ENCODE measurements around the gene ALDH3B2. TPM values are rescaled to one million over a fixed set of nuclear protein-coding genes. Genes with fewer than 3 reads are reported as not detected.

The ALDH3B2 gene
- total RNA-seq, 2 experiments from 2014 or later: not detected

DNA sequence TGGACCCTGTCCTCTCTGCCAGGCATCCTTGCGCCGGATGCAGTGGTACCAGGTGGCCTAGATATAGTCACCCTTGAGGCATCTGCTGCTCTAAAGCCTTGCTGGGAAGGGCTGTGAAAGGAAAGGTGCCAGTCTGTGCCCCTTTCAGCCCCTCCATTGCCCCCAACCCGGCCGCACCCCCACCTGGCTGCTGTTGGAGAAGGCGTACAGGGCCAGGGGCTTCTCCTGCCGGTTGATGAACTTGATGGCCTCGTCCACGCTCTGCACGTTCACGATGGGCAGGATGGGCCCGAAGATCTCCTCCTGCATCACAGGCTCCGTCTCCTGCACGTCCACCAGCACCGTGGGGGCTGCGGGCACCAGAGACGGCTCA is 10.2 kb downstream of the ALDH3B2 start:
- DNase-seq: no peak
- TF ChIP-seq, protein P1, sequence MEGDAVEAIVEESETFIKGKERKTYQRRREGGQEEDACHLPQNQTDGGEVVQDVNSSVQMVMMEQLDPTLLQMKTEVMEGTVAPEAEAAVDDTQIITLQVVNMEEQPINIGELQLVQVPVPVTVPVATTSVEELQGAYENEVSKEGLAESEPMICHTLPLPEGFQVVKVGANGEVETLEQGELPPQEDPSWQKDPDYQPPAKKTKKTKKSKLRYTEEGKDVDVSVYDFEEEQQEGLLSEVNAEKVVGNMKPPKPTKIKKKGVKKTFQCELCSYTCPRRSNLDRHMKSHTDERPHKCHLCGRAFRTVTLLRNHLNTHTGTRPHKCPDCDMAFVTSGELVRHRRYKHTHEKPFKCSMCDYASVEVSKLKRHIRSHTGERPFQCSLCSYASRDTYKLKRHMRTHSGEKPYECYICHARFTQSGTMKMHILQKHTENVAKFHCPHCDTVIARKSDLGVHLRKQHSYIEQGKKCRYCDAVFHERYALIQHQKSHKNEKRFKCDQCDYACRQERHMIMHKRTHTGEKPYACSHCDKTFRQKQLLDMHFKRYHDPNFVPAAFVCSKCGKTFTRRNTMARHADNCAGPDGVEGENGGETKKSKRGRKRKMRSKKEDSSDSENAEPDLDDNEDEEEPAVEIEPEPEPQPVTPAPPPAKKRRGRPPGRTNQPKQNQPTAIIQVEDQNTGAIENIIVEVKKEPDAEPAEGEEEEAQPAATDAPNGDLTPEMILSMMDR (IDR thresholded peaks at IDR 0.05): no peak

DNA sequence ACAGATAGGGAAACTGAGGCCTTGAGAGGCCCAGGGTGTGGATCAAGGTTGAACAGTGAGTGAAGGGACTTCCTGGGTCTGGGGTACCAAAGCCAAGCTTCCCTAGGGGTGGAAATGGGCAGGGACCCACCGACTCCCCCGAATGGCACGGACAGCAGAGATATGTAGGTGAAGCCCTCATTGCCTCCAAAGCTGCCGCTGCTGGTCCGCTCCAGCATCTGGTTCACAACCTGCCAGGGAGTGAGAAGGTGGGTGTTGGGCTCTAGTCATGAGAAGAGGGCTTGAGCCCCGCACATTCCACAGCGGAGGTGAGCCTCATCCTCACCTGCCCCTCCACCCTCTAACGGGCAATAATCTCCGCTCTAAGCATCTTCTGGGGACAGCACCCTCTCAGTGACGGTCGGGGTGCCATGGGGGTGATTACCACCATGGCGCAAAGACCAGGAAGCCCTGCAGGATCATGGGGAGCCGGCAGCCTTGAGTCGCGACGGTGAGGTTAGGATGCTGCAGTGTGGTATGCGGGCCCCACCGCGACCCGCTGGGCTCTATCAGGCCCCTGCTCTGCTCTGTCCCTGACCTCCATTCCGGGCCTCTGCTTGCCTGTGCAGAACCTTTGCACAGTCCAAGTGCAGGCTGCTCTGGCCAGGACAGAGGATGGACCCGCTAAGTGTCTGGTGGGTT is 10.8 kb downstream of the ALDH3B2 start:
- no peaks in the 10 kb centered on the region for H3K27me3 ChIP-seq (ENCODE audit: control insufficient read depth in 1 of 2, insufficient read depth in 2 of 2, low read length in 2 of 2)
- Mint-ChIP-seq H3K27ac (no peak overlapping the region), H3K9me3 (no peaks in the 10 kb centered on the region), H3K4me1 (ENCODE audit: low read depth) (no peaks in the 10 kb centered on the region), H3K36me3 (ENCODE audit: low read depth) (no peaks in the 10 kb centered on the region), H3K4me3 (no peak overlapping the region), H3K27me3 (no peaks in the 10 kb centered on the region)
- ChIA-PET CTCF (no interaction called here), POLR2A (no interaction called here)
- H3K4me1 ChIP-seq (ENCODE audit: insufficient read depth, low read length): peaks cover 3% of the 10 kb centered on the region
- H3K9me3 ChIP-seq (ENCODE audit: control insufficient read depth in 1 of 2, insufficient read depth in 1 of 2, low read length in 2 of 2): no peaks in the 10 kb centered on the region
- TF ChIP-seq, protein P1 (IDR thresholded peaks at IDR 0.05): no peak
- DNase-seq (peak in 1 of 14 experiments; percentile 7), ATAC-seq (ENCODE audit: poor library complexity) (no peak)
- intact Hi-C loops (cut with DNase I, micrococcal nuclease): loop anchor here in 1 of 2 experiments (10.0 kb wide), 1 partner anchor 149 kb away; no protein-coding TSS in a partner anchor
- H3K4me3 ChIP-seq (ENCODE audit: low read length): no peak overlapping the region
- no peaks in the 10 kb centered on the region for H3K36me3 ChIP-seq (ENCODE audit: insufficient read depth, low read length)
- H3K27ac ChIP-seq (ENCODE audit: low read depth in 1 of 2, low read length in 2 of 2): no peak overlapping the region

More for the DNA sequence above, 10.2 kb downstream of the ALDH3B2 start:
- Histone ChIP-seq H3K4me3 (ENCODE audit: low read length) (no peak overlapping the region), H3K4me1 (ENCODE audit: insufficient read depth, low read length) (peaks cover 2% of the 10 kb centered on the region), H3K27me3 (ENCODE audit: control insufficient read depth in 1 of 2, insufficient read depth in 2 of 2, low read length in 2 of 2) (no peaks in the 10 kb centered on the region), H3K27ac (ENCODE audit: low read depth in 1 of 2, low read length in 2 of 2) (no peak overlapping the region), H3K36me3 (ENCODE audit: insufficient read depth, low read length) (no peaks in the 10 kb centered on the region), H3K9me3 (ENCODE audit: control insufficient read depth in 1 of 2, insufficient read depth in 1 of 2, low read length in 2 of 2) (no peaks in the 10 kb centered on the region)
- H3K27ac Mint-ChIP-seq: no peak overlapping the region
- H3K27me3 Mint-ChIP-seq: no peaks in the 10 kb centered on the region
- ATAC-seq (ENCODE audit: poor library complexity): no peak
- ChIA-PET POLR2A (no interaction called here), CTCF (no interaction called here)
- no peaks in the 10 kb centered on the region for H3K4me1 Mint-ChIP-seq (ENCODE audit: low read depth)
- H3K4me3 Mint-ChIP-seq: no peak overlapping the region
- intact Hi-C loops (cut with DNase I, micrococcal nuclease): loop anchor here in 1 of 2 experiments (10.0 kb wide), 1 partner anchor 149 kb away; no protein-coding TSS in a partner anchor
- H3K36me3 Mint-ChIP-seq (ENCODE audit: low read depth): no peaks in the 10 kb centered on the region
- no peaks in the 10 kb centered on the region for H3K9me3 Mint-ChIP-seq

DNA sequence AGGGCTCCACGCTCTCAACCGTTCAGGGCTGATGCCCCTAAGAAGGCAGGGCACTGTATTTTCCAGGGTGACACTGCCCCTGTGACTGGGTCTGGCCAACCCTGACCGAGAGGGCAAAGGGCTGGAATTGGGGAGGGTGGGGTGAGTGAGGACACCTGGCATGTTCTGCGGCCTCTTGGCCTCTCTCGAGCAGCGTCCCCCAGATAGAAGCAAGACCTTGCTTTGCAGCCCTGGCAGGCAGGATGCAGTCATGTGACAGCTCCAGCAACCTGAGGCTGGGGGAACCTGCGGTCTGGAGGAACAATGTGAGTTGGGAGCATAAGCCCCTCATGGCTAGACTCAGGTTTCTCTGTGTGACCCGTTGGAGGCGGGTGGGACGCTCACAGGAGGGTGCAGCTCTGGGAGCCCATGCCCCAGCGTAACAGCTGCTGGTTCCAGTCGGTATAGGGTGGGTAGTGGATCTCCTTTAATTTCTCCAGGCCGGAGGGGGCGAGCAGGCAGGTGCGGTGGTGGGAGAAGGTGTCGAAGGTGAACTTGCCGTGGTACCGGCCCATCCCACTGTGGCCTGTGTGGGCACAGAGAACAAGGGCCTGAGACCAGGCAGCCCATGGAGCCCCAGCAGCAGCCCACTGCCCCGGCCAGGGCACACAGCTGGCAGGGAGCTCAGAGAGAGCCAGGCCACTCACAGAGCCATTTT is 11.4 kb downstream of the ALDH3B2 start:
- no peaks in the 10 kb centered on the region for H3K9me3 ChIP-seq (ENCODE audit: control insufficient read depth in 1 of 2, insufficient read depth in 1 of 2, low read length in 2 of 2)

More for the DNA sequence above, 11.4 kb downstream of the ALDH3B2 start:
- TF ChIP-seq, protein P1 (IDR thresholded peaks at IDR 0.05): no peak
- peak in 1 of 14 experiments; percentile 8 for DNase-seq
- intact Hi-C loops (cut with DNase I, micrococcal nuclease): loop anchor here in 1 of 2 experiments (10.0 kb wide), 1 partner anchor 148 kb away; no protein-coding TSS in a partner anchor
- no peaks in the 10 kb centered on the region for H3K27me3 ChIP-seq (ENCODE audit: control insufficient read depth in 1 of 2, insufficient read depth in 2 of 2, low read length in 2 of 2)
- ATAC-seq (ENCODE audit: poor library complexity): no peak
- ChIA-PET CTCF (interaction anchor here (1.3 kb wide), 1 partner anchor 33 kb away, joined by 3 read pairs; the partner anchor contains the start of gene NUDT8), POLR2A (no interaction called here)
- peaks cover 3% of the 10 kb centered on the region for H3K4me1 ChIP-seq (ENCODE audit: insufficient read depth, low read length)
- H3K9me3 Mint-ChIP-seq: no peaks in the 10 kb centered on the region
- H3K4me1 Mint-ChIP-seq (ENCODE audit: low read depth): no peaks in the 10 kb centered on the region
- no peak overlapping the region for H3K27ac Mint-ChIP-seq
- no peaks in the 10 kb centered on the region for H3K36me3 Mint-ChIP-seq (ENCODE audit: low read depth)
- H3K27me3 Mint-ChIP-seq: no peaks in the 10 kb centered on the region
- H3K36me3 ChIP-seq (ENCODE audit: insufficient read depth, low read length): no peaks in the 10 kb centered on the region
- H3K27ac ChIP-seq (ENCODE audit: low read depth in 1 of 2, low read length in 2 of 2): no peak overlapping the region
- H3K4me3 Mint-ChIP-seq: no peak overlapping the region
- no peak overlapping the region for H3K4me3 ChIP-seq (ENCODE audit: low read length)
